GM19351 (cell line): ENCODE measurements around the gene ARSG.
A peak's percentile ranks its signal among the peaks of the same experiment; 100 is the strongest.
"Not testable (repeated sequence)": the region's sequence is repeated elsewhere in the genome, so short reads cannot be mapped to it uniquely, and the experiment has no call there.

Source experiments
- ATAC-seq: cut with Tn5 transposase; IDR thresholded peaks from one replicate; pipeline ENCODE4 v1.9.1; 2021; ENCODE audit warnings: mild to moderate bottlenecking, moderate library complexity; ENCODE audit not compliant: unreplicated experiment

ARSG gene

DNA sequence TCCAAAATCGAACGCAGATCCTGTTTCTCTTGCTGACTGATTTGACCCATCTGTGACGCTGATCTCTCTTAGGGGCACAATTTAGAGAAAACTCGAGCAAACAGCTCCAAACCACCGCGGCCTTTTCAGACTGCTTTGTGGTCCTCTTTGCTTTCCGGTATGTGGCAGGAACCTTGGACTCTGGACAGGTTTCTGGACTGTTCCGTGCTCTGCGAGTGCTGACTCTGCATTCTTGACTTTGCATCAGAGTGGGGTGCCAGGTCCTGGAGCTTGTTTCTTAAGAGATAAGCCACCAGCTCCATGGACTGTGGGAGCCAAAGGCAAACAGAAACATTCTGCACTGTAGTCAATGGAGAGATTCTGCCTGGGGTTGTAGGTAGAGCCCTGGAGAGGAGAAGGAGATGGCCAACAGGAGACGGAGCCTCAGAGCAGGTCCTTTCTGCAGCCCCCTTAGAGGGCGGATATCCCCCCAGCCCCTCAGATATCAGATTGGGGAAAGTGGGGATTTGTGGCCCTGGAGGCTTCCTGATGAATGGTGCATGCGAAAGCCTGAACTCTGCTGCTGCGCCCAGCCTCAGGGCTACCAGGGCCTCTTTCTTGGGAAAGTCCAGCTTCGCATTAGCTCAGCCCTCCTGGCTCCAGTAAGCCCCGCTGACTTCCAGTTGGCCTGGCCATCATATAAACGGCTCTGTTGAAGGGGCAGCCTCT lies 100.4 kb downstream of the ARSG start:
- ATAC-seq, result no peak

DNA sequence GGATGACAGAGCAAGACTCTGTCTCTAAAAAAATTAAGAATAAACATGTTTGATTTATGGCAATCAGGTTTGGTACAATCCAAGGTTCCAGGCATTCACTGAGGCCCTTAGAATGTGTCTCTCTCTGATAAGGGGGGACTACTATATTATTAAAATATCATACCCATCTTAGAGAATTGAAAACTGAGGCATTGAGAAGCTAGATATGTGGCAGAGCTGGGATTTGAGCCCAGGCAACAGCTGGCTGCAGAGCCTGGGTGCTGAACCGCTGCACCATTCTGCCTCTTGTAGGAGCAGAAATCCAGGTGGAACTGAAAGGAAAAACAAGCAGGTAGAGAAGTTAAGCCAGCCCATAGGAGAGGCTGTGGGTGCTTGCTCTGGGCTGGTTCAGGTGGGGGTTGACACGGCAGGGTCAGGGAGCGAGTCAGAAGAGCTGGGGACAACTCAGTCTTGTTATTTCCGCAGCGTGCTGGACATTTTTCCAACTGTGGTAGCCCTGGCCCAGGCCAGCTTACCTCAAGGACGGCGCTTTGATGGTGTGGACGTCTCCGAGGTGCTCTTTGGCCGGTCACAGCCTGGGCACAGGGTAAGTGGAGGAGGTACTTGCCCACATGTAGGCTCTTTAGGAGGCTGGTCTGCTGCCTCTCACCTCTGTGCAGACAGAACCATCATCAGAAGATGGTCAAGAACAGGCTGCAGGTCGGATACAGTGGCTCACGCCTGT lies 103.5 kb downstream of the ARSG start:
- no peak for ATAC-seq

DNA sequence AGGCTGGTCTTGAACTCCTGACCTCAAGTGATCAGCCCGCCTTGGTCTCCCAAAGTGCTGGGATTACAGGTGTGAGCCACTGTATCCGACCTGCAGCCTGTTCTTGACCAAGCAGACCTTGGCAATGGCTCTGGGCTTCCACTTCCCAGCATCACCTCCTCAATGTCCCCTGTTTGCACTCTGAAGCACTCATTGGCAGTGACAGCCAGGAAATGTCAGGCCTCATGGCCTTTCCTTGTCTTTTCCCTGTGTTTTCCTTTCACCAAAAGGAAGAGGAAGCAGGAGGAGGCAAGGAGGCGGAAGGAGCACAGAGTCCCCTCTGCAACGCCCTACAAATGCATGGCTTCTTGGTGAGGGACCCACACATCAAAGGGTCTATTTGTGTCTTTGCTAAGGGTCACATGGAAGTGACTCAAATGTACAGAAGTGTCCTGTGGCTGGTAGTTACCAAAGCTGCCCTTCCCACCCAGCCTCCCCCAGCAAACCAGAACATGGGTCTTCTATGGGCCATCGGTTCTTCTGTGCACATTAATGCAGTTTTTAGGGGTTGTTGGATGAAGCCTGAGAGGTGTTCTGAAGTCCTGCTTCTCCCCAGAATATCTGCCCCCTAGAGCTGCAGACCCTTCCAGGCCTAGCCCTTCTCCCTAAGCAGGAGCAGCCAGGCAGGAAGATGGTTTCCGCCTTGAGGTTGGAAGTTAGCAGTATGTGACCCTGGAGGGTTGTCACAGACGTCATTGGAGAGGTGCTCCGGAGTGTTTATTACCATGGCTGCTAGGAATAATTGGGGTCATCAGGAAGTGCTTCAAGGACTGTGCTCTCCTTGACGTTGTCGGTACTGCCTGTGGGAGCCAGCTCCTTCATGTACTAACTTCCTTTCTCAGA lies 105.2 kb downstream of the ARSG start:
- no peak for ATAC-seq

DNA sequence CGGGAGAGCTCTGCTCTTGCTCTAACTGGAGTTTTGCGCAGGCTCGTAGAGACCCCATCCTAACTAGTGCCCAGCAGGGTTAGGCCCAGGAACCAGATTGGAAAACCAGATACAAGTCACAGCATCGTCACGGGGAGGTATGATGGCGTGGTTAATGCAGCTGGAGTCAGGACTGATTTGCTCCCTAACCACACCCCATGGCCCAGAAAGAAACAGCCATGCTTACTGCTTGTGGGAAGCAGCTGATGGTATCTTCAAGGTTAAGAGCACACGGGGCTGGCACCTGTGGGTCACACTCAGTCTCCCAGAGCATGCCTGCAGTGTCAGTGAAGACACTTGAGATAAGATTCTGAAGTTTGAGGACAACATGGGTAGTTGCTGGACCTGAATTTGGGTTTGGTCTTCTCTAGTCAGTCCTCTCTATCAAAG lies 105.8 kb downstream of the ARSG start:
- ATAC-seq, result no peak

DNA sequence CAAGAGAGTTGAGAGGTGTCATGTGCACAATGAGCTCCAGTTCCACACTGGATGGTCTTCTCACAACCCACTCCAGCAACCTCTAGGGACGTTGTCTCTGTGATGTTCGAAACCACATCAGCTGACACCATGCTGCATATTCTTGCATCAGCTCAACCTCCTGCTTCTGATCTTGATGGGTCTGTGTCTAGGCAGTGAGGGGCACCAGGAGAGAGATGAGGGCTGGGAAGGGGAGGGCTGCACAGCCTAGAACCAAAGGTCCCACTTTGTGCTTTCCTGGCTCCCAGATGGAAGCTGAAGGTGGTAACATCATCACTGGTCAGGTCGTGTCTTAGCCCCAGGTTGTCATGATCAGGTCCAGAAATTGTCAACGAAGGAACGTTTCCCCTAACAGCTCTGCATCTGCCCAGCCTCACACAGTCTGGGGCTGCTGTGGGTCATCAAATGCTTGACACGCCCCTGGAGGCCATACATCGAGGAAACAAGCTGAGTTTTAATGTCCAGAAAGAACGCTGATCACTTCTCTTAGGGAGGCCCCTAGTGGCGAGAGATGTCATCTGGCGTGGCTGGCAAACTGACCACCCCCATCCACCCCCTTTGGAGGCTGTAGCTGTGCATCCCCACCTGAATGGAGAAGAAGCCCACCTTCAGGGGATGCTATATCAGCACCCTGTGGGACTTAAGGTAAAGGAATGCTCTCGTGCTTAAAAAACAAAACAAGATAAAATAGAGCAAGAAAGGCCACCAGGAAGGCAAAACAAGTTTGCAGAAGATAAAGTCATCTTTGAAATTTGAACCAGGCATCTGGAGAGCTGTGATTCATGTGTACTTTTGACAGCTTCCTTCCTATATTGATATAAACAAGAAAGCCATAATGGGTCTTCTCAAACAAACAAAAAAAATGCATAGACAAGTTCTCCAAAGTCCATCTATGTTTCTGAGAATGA lies 107.7 kb downstream of the ARSG start:
- ATAC-seq, result peak; percentile 80

DNA sequence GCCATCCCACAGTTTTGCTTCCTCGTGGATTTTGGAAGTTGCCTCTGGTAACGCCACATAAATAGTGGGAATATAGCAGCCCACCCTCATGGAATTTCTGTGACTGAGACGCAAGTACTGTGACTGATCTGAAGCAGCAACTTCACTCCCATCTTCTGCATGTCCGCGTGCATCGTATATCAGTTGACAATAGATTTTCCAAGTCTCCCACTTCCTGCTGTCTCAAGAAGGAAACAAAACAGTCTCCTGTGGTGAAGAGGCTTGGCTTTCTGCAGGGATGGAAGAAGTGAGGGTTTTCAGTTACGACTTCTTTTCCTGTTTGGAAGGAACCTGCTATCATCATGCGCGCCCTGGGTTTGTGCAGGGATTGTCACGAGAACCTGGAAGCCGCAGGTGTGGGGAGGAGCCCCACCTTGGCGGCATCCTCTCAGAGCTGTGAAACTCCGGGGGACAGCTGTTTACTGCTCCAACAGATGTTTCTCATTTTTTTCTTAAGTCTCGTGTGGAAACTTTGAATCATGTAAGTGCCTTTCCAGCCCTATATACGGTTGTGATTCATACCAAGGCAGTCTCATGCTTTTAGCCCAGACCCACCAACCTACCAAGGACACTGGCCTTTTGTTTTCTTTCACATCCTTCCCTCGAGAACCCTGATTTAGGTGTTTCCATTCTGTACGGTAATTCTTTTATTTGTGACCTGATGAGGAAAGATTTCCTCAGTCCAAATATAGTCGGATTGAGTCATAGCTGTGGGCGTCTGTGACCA lies 108.5 kb downstream of the ARSG start:
- peak; percentile 29 for ATAC-seq

DNA sequence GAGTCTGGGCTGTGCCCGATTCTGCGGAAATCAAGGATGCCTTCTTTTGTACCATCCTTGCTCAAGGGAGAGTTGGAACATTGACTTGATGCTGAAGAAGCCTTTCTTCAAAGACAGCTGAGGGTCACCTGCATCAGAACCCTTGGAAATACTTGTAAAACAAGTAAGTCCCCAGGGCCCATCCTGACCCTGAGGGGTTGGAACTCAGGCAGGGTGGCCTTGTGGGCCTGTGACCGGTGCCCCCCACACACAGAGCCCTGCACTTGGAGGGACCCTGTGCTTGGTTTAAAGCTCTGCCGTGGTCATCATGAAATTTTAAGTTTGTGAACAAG lies 109.1 kb downstream of the ARSG start:
- no peak for ATAC-seq

DNA sequence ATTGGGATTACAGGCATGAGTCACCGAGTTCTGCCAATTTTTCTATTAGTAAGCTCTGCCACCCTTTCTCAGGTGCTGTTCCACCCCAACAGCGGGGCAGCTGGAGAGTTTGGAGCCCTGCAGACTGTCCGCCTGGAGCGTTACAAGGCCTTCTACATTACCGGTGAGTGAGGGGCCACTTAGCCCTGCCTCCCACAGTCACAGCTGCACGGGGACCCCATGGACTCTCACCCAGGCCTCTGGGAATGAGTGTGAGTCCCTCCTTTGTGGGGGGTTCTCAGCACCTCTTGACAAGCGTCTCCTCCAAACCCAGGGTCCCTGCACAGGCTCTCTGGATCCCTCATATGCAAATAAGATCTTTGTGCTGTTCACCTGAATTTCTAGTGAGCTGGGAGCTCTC lies 110.0 kb downstream of the ARSG start:
- ATAC-seq, result no peak

DNA sequence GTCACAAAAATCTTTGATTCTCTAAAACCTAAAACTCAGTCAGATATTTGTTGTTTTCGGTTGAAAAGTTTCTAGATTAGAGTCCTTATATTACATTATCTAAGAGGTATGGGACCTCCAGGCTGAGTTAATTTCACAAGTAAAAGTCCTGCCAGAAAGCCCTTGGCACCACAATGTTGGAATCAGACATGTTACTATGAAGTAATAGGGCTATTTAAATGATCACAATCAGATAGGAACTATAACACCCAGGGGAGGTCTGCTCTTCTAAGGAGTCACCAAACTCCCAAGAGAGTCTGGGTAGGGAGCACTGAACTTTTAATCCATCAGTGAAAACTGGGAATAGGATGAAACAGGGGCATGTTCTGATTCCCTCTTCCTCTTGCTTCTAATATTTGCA lies 111.8 kb downstream of the ARSG start:
- ATAC-seq, result no peak

DNA sequence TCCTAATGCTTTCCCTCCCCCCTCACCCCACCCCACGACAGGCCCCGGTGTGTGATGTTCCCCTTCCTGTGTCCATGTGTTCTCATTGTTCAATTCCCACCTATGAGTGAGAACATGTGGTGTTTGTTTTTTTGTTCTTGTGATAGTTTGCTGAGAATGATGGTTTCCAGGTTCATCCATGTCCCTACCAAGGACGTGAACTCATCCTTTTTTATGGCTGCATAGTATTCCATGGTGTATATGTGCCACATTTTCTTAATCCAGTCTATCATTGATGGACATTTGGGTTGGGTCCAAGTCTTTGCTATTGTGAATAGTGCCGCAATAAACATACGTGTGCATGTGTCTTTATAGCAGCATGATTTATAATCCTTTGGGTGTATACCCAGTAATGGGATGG lies 112.5 kb downstream of the ARSG start:
- ATAC-seq, result not testable (repeated sequence)

DNA sequence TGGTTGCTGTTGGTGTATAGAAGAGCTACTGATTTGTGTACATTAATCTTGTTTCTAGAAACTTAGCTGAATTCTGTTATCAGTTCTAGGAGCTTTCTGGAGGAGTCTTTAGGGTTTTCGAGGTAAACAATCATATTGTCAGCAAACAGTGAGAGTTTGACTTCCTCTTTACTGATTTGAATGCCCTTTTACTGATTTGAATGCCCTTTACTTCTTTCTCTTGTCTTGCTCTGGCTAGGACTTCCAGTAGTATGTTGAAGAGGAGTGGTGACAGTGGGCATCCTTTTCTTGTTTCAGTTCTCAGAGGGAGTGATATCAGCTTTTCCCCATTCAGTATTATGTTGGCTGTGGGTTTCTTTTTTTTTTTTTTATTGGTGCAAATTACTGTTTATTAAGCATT lies 116.4 kb downstream of the ARSG start:
- ATAC-seq, result not testable (repeated sequence)

DNA sequence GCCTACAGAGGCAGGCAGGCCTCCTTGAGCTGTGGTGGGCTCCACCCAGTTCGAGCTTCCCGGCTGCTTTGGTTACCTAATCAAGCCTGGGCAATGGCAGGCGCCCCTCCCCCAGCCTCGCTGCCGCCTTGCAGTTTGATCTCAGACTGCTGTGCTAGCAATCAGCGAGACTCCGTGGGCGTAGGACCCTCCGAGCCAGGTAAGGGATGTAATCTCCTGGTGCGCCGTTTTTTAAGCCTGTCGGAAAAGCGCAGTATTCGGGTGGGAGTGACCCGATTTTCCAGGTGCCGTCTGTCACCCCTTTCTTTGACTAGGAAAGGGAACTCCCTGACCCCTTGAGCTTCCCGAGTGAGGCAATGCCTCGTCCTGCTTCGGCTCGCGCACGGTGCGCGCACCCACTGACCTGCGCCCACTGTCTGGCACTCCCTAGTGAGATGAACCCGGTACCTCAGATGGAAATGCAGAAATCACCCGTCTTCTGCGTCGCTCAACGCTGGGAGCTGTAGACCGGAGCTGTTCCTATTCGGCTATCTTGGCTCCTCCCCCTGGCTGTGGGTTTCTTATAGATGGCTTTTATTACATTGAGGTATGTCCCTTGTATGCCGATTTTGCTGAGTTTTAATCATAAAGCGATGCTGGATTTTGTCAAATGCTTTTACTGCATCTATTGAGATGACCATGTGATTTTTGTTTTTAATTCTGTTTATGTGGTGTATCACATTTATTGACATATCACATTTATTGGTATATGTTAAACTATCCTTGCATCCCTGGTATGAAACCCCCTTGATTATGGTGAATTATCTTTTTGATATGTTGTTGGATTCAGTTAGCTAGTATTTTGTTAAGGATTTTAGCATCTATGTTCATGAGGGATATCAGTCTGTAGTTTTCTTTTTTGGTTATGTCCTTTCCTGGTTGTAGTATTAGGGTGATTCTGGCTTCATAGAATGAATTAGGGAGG lies 122.6 kb downstream of the ARSG start:
- ATAC-seq, result not testable (repeated sequence)

DNA sequence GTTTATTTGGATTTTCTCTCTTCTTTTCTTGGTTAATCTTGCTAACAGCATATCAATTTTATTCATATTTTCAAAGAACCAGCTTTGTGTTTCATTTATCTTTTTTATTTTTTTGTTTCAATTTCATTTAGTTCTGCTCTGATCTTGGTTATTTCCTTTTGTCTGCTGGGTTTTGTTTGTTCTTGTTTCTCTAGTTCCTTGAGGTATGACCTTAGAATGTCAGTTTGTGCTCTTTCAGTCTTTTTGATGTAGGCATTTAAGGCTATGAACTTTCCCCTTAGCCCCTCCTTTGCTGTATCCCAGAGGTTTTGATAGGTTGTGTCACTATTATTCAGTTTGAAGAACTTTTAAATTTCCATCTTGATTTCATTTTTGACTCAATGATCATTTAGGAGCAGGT lies 123.6 kb downstream of the ARSG start:
- not testable (repeated sequence) for ATAC-seq

DNA sequence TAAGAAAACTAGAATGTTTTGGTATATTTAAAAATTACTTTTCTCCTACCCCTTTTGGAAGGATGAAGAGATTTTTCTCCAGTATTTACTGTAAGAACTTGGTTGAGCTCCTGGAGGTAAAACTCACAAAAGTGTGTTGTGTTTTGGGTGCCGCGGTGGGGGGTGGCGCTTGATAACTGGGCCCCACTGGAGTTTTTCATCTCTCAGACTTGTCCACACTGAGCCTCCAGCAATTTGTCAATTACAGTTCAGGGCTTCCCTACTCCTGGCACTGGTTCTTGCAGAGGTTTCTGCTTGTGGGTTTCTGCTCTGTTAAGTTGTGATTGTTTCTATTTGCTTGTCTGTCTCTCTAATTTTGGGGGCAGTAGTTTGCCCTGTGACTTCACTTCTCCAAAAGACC lies 126.0 kb downstream of the ARSG start:
- ATAC-seq, result no peak

DNA sequence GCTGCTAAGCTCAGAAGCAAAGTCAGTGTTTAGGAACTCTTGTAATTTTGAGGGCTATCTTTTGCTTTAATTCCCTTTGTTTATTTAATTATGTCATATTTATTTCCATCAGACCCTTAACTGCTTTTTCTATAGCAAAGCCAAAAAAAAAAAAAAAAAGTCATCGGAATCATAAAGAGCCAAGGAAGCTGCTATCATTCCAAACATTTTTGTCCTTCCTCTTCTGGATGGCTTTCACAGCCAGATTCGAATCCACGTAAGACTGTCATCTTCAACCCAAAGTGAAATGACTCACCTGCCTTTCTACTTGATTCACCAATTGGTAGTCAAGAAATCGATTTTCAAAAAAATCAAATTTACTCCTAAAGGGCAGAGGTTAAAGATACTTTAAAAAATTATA lies 127.6 kb downstream of the ARSG start:
- ATAC-seq, result no peak

DNA sequence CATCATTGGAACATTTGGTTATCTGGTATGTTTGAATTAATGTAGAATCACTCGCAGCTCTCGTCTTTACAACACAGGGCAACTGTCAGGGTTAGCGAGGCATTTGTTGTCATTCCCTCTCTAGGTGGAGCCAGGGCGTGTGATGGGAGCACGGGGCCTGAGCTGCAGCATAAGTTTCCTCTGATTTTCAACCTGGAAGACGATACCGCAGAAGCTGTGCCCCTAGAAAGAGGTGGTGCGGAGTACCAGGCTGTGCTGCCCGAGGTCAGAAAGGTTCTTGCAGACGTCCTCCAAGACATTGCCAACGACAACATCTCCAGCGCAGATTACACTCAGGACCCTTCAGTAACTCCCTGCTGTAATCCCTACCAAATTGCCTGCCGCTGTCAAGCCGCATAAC lies 128.8 kb downstream of the ARSG start:
- no peak for ATAC-seq

DNA sequence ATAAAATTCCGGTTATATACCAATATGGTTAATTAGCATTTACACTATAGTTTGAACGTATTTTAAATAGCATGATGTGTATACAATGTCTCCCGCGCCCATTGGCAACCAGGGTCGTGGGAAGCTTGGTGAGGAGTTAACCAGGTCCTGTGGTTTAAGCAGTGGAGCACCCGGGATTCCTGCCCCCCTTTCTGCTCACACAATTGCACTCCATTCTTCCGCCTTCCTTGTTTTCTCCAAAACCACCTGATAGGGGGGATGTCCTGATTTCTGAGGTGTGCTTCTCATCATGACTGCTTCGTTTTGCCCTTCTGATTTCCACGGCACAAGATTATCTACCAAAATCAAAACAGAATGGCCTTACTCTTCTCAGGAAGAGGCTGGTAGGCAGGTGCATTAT lies 130.2 kb downstream of the ARSG start:
- no peak for ATAC-seq

DNA sequence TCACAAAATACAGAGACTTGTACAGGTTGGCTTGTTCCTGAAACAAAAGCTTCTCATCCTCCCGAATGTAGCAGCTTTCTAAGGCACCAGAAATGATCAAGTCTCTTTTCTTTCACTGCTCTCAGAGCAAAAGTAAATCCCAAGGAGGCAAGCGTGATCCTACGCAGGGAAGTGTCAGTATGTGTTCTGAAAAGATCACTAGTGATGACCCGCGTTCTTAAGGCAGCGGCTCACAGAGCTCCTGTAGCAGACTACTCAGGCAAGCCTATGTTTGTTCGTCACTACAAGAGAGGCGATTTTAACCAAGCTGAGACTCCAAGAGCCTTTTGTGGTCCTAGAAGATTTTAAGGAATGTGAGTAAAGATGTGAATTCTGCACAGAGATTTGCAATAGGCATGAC lies 131.5 kb downstream of the ARSG start:
- ATAC-seq, result no peak

DNA sequence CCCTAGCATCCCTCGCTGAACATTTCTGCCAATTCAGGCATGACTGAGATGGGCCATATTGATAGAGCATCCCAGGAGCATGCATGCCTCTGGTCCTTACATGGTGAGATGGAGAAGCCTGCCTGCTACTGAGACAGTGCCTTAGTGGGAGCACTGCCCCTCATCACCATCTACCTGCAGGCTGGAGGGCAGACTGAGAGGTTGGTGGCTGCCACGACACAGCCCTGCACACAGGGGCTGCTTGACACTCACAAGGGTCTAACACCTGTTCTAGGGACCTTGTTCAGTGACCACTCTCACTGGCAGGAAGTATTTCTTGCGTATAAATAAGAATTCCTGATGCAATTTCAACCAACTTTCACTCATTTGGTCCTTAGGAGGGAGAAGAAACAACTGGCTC lies 132.0 kb downstream of the ARSG start:
- no peak for ATAC-seq
